HG03175 (cell line): ENCODE measurements around the gene STRN4.

Source experiments
- ATAC-seq: cut with Tn5 transposase; IDR thresholded peaks from one replicate; pipeline ENCODE4 v1.9.1; 2021; ENCODE audit warnings: mild to moderate bottlenecking, moderate library complexity; ENCODE audit not compliant: unreplicated experiment

STRN4 gene

DNA sequence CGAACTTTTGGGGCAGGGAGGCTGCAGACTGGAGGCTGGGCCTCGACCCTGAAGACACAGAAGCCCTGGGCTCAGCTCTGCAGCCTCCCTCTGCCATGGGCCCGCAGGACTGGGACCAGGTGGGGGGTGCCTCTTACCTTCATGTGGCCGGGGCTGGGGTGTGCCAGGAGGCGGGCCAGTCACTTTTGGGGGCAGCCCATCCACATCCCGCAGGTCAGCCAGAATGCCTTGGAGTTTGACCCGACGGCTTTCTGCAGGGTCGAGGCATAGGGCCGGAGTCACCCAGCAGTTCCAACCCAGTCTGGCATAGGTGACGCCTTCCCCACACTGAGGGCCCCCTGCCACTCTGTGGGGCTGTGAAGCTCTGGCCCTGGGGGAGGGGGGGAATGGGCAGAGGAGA, 18.5 kb downstream of the STRN4 start:
- ATAC-seq: no peak

GRCh38 chr19:46726971-46727501, 19.2 kb downstream of the STRN4 start:
- no peak for ATAC-seq

DNA sequence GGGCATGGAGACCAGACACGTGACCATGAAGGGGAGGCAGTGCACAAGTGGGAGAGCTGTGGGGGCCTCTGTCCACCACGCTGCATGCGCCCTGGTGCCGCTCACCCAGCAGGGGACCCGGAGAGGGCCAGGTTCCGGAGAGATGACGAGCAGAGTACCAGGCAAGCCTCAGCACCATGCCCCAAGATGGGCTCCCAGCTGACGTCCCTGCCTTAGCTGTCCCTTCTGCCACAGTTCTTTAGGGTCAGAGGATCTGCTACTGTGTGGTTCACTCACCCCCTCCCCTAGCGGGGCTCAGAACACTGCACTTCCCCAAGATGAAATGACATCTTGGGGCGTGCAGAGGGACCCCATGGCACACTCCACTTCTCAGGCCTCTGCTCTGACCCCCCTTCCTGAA, 19.7 kb downstream of the STRN4 start:
- ATAC-seq: no peak

GRCh38 chr19:46725859-46726393, 20.3 kb downstream of the STRN4 start:
- ATAC-seq: no peak

DNA sequence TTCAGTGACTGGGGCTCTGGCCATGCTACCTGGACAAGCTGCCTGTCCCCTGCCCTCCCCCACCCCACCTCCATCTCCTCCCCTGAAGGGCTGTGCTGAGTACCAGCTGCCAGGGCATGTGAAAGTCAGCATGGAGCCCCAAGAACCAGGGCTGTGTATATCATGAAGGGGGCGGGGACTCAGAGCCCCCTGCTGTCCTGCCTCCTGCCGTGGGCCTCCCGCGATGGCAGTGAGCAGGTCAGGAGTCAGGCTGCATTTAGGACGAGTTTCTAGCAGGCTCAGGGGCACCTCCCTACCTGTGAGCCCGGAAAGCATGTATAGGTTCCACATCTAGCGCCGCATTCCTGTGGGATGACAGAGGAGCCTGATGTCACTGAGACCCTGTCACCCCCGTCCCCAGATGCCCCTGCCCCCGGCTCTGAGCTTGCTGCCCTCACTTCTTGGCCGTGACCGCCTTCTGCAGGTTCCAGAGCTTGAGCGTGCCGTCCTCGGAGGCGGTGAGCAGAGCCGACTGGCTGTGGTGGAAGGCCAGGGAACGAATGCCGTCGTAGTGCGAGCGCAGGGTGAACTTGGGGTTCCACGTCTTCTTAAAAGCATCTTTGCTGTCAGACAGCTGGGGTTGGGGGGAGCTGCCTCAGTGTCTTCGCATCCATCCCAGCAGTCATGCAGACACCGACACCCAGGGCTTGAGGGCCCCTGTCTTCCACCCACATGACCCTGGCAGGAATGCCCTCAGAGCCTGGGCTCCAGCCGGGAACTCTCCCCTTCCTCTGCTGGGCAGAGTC, 21.0 kb downstream of the STRN4 start:
- no peak for ATAC-seq

GRCh38 chr19:46724468-46724867, 21.8 kb downstream of the STRN4 start:
- ATAC-seq: no peak

DNA sequence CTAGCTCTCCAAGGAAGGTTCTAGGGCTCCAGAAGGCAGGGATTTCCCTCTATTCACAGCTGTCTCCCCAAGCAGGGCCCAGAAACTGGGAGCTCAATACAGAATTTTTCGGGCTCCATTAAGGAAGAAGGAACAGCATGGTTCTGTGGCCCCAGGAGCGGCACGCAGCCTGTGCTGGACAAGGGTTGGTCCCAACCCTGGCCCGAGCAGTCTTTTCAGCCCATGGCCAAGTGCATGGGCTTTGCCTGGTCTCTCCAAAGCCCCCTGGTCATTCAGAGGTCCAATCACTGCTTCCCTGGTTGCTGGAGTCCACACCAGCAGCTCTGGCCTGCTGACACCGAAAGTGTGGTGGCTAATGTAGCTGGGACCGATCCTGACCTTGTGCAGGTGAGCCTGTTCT, 22.8 kb downstream of the STRN4 start:
- ATAC-seq: no peak

DNA sequence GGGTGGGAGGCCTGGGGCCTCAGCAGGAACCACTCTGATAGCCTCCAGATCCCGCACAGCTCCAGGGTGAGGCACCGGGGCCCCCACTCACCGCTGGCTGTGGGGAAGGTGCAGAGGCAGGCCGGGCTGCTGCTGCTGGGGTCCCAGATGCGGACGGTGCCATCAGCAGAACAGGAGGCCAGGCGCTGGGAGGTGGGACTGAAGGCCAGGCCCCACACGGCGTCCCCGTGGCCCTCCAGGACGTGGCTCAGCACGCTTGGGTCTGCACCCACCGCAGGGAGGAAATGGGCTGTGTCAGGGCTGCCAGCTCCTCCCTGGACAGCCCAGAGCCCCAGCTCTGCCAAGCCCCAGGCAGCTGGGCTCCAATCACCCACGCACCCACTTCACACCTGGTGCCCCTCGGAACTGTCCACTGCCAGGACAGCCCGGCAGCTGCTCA, 23.2 kb downstream of the STRN4 start:
- ATAC-seq: no peak

DNA sequence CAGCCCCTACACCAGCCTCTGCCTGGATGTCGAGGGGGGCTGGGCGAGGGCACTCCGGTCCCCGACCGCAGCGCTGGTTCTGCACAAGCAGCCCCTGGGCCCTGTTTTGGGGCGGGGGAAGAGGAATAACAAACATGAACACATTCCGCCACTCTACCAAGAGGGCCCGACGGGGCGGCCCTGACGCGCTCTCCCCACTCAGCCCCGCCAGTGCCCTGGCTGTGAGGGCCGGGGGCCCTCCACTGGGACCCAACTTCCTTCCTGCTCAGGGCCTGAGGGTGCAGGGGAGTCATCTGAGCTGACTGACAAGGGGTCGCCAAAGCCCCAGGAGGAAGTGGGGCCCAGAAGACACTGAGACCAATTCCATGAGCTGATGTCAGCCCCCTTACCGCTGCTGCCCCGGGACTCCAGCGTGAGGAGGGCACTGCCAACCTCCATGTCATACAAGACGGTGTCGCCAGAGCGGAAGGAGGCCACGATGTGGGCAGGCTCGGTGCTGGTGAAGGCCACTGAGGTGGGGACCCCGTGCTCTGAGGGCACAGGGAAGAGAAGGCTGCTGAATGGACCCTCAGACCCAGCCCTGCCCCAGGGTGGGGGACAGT, 23.7 kb downstream of the STRN4 start:
- no peak for ATAC-seq

DNA sequence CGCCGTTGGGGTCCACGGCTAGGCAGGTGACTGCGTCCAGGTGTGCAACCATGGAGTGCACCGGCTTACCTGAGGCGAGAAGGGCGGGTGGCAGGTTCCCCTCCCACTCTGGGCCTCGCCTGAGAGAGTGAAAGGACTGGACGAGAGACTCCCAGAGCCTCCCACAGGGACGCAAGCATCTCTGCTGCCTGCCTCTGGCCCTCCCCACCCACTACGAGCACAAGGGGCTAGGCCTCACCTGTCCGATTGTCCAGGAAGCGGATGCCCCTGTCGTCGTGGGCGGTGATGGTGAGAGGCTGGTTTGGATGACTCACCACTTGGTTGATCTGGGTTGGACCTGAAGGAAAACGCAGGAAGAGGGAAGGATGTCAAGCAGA, 24.3 kb downstream of the STRN4 start:
- no peak for ATAC-seq

- no peak for ATAC-seq
Observed at GRCh38 chr19:46721269-46722003, 24.8 kb downstream of the STRN4 start.

DNA sequence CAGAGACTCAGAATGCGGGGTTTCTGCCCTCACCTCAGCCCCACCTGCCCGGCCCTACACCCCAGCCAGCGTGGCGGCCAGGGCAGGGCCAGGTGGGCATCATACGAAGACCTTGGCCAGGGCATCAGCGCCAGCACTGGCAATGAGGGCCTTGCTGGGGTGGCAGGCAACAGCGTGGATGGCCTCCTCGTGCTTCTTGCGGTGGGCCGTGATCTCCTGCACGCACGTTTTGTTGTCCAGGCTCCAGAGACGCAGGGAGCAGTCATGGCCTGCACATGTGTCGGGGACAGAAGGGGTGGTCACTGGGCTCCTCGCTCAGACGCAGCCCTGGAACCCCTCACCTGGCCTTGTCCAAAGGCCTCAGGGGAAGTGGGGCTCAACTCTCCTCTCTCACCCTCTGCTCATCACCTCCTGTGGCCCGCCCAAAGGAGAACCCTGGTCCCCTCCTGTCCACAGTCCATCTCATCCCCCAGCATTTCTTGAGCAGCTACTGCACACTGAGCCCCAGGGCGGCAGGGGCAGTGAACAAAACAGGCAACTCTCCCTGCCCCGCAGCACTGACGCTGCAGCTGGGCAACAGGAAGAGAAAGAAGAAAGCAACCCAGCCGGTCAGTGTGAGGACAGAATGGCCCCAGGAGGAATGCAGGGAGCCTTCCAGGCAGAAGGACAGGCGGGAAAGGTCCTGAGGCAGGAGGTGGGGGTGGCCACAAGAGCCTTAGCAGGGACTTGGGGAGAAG, 25.6 kb downstream of the STRN4 start:
- no peak for ATAC-seq

GRCh38 chr19:46719629-46720502, 26.4 kb downstream of the STRN4 start:
- no peak for ATAC-seq

DNA sequence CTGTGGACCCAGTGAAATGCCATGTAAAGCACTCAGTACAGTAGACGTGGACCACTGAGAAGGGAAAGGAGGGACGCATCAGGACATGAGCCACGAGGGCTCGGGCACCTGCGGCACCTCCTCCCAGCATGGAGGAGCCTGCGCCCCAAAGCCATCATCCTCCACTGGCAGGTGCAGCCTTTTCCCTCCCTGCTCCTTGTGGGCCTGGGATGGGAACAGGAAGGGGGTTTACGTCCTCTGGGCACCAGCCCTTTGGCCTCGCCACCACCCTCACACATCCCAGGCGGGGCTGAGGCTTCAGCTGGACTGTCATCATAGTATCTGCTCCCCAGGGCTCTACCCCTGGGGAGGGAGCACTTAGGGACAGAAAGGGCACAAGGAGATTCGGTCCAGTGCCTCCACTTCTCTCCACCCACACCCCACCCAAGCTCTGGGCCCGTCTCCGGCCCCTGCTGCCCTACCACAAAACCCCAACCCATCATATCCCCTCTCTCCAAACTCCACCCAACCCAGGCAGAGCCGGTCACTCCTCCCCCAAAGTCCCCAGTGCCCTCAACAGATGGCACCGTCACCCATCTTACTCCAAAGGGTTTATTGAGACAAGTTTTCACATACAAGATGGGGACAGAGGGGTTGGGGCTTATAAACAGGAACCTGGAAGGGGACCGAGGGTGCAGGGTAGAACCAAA, 27.2 kb downstream of the STRN4 start:
- ATAC-seq: peak; percentile 34

DNA sequence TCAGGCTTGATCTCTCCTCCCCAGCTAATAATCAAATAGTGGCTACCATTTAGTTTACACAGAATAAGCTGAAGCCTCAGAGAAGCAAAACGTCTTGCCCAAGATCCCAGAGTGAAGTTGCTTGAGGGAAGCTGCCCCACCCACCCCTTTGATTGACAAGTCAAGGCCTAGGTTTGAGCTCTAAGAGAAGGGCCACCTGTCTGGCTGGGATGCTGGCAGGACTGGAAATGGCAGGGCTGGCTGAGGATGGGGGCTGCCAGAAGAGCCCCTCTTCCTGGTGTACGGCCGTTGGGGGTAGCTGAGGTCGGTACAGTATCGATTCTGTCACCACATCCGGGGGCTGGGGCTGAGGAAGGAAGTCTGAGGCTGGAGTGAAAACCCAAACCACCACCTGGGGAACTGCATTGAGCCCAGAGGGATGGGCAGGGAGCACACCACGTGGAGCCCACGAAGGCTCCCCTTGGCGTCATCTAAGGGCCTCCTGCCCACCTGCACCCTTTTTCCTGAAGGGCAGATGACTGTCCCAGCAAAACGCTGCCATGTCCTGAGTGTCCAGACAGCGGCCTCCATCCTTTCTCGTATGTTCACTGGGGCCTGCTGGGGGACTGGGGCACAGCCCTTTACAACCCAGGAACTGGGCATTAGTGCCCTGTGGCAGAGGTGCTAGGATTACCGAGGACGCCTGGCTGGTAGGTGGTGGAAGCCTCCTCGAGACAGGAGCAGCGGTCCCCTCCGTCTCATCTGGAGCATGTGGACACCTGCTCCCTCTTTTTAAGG, 27.9 kb downstream of the STRN4 start:
- no peak for ATAC-seq

DNA sequence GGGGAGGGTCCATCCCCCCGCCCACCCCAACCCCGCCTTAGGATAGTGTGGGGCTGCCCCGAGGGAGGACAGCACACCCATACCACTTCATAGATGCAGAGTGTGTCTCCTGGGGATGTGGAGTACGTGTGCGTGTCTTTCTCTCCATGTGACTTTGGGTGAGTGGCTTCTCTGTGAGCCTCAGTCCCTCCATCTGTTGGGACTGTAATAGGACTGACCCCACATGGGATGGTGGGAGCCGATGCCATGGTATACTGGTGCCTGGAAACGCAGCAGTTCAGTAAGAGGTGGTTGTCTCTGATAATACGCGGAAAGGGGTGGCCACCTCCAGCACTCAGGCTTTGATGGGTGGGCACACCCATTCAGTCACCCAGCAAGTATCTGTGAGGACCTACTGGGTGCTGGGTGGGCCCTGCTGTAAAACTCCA, 28.5 kb downstream of the STRN4 start:
- ATAC-seq: no peak

DNA sequence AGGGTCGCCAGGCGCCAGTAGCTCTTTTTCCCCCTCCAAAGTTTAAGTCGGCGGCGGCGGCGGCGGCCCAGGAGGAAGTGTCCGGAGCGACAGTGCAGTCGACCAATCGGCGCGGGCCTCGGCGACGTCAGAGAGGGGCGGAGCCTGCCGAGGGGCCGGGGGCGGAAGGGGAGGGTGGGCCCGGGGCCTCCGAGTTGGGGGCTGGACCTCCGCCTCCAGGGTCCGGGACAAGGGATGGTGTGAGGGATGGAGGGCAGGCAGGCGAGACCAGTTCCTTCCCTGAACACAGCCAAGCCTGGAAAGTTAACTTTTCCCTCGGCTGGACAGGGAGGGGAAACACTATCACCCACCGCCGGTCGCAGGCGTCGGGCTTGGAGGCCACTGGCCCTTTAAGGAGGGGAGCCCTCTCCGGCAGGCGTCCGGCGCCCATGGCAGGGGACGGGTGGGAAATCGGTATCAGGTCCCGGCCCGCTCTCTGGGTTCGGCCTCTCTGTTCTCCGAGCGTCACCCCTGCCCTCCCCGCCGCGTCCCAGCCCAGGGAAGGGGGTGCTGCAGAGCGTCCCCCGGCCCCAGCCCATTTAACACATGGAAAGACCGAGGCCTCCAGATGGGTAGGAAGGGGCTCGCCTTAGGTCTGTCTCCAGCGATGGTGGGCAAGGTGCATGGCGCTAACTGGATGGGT, 29.1 kb downstream of the STRN4 start, which contains the start of gene PRKD2:
PRKD2 (minus strand) TSS at position 81 of the 682 bp plus-strand sequence. CDS start 744 bp downstream, outside the sequence.
- ATAC-seq: peak; percentile 44

GRCh38 chr19:46716672-46717033, 29.6 kb downstream of the STRN4 start:
- ATAC-seq: no peak
